Osteoblast (primary cell): ENCODE results near the gene RYR2. TPM values are rescaled to one million over a fixed set of nuclear protein-coding genes. Genes with fewer than 3 reads are reported as not detected.

Experiments used
- DNase-seq: peaks from one replicate; pipeline ENCODE4 v3.0.0; 2011; ENCODE audit warnings: low spot score, mixed read lengths; ENCODE audit not compliant: insufficient read length; ENCODE audit errors: missing footprints
- H2AFZ ChIP-seq: 2 replicates; pipeline ENCODE4 v1.6.0; 2011; ENCODE audit warnings: mild to moderate bottlenecking, low read length
- H3K27ac ChIP-seq: 2 replicates; pipeline ENCODE4 v1.5.1; 2011; ENCODE audit warnings: mild to moderate bottlenecking, low read depth, low read length, moderate library complexity
- H3K27me3 ChIP-seq: 2 replicates; pipeline ENCODE4 v1.6.0; 2012; ENCODE audit warnings: mild to moderate bottlenecking, control low read depth, inconsistent platforms, low read length, moderate library complexity; ENCODE audit not compliant: insufficient read depth
- H3K36me3 ChIP-seq: 2 replicates; pipeline ENCODE4 v1.5.1; 2011; ENCODE audit warnings: mild to moderate bottlenecking, low read length, control low read depth, moderate library complexity; ENCODE audit not compliant: insufficient read depth
- H3K4me1 ChIP-seq: 2 replicates; pipeline ENCODE4 v1.5.1; 2011; ENCODE audit warnings: mild to moderate bottlenecking, low read length, control low read depth, moderate library complexity; ENCODE audit not compliant: insufficient read depth
- H3K4me2 ChIP-seq: 2 replicates; pipeline ENCODE4 v1.6.0; 2011; ENCODE audit warnings: mild to moderate bottlenecking, low read length; ENCODE audit not compliant: insufficient read depth
- H3K4me3 ChIP-seq: fragments of 200-600 bp; sonication (generic); 3 replicates; pipeline ENCODE4 v1.5.1; 2012; ENCODE audit warnings: mild to moderate bottlenecking, low read length, inconsistent platforms; ENCODE audit not compliant: insufficient read depth
- H3K79me2 ChIP-seq: 2 replicates; pipeline ENCODE4 v1.6.0; 2012; ENCODE audit warnings: mild to moderate bottlenecking, low read length, control low read depth, inconsistent platforms; ENCODE audit not compliant: insufficient read depth
- H3K9me3 ChIP-seq: 2 replicates; pipeline ENCODE4 v1.5.1; 2011; ENCODE audit warnings: low read depth, low read length, control low read depth
- H4K20me1 ChIP-seq: 2 replicates; pipeline ENCODE4 v1.6.0; 2012; ENCODE audit warnings: mild to moderate bottlenecking, low read length, control low read depth; ENCODE audit not compliant: insufficient read depth
- total RNA-seq: library from RNA; depleted of rRNA; stranded (reverse); fragments of >200 nt; gene quantifications from 2 replicates; pipeline ENCODE4 v1.2.3, GENCODE V29; 2012
- TF ChIP-seq, protein P1 (sequence below): IDR thresholded peaks from 2 replicates; pipeline ENCODE4 v1.5.1; 2011; ENCODE audit warnings: mild to moderate bottlenecking, low read depth, low read length, moderate library complexity; ENCODE audit errors: extremely low read depth

RYR2 gene
- total RNA-seq, 1 donor = not detected

DNA sequence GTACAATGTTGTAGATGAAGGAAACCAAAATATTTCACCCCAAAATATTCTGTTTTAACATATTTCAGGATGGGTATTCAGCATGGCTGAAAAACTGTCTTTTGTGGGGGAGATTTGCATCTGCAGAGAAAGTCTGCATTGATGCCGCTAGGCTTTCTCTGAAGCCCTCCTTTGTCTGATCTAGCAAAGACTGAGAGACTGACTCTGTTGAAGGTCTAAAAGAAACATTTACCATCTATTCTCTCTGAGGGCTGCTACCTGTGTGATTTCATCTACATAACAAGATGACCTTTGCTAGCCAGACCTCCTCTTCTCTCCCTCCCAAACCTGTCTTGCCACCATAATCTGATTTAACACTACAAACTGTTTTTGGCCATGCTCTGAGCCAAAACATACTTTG is 25.4 kb upstream of the RYR2 start:
- Histone ChIP-seq H3K79me2 (no peaks in the 10 kb centered on the region), H4K20me1 (no peaks in the 10 kb centered on the region), H3K4me3 (no peak overlapping the region), H3K9me3 (no peaks in the 10 kb centered on the region), H2AFZ (no peak overlapping the region), H3K36me3 (no peaks in the 10 kb centered on the region), H3K27ac (no peak overlapping the region), H3K4me2 (no peak overlapping the region), H3K27me3 (no peaks in the 10 kb centered on the region), H3K4me1 (no peaks in the 10 kb centered on the region)
- TF ChIP-seq, protein P1, sequence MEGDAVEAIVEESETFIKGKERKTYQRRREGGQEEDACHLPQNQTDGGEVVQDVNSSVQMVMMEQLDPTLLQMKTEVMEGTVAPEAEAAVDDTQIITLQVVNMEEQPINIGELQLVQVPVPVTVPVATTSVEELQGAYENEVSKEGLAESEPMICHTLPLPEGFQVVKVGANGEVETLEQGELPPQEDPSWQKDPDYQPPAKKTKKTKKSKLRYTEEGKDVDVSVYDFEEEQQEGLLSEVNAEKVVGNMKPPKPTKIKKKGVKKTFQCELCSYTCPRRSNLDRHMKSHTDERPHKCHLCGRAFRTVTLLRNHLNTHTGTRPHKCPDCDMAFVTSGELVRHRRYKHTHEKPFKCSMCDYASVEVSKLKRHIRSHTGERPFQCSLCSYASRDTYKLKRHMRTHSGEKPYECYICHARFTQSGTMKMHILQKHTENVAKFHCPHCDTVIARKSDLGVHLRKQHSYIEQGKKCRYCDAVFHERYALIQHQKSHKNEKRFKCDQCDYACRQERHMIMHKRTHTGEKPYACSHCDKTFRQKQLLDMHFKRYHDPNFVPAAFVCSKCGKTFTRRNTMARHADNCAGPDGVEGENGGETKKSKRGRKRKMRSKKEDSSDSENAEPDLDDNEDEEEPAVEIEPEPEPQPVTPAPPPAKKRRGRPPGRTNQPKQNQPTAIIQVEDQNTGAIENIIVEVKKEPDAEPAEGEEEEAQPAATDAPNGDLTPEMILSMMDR = no peak
- DNase-seq = no peak

GRCh38 chr1:237018896-237019295 is 23.1 kb upstream of the RYR2 start:
- Histone ChIP-seq H3K27me3 (no peaks in the 10 kb centered on the region), H4K20me1 (no peaks in the 10 kb centered on the region), H3K4me1 (no peaks in the 10 kb centered on the region), H3K36me3 (no peaks in the 10 kb centered on the region), H3K9me3 (no peaks in the 10 kb centered on the region), H2AFZ (no peak overlapping the region), H3K4me3 (no peak overlapping the region), H3K4me2 (no peak overlapping the region), H3K27ac (no peak overlapping the region), H3K79me2 (no peaks in the 10 kb centered on the region)
- no peak for DNase-seq
- TF ChIP-seq, protein P1 = no peak

- H3K27ac ChIP-seq = no peak overlapping the region
- no peak overlapping the region for H3K4me3 ChIP-seq
- H3K4me2 ChIP-seq = no peak overlapping the region
- no peak for DNase-seq
- no peaks in the 10 kb centered on the region for H3K9me3 ChIP-seq
- no peak overlapping the region for H2AFZ ChIP-seq
- no peaks in the 10 kb centered on the region for H3K27me3 ChIP-seq
- H4K20me1 ChIP-seq = no peaks in the 10 kb centered on the region
- H3K4me1 ChIP-seq = no peaks in the 10 kb centered on the region
- no peaks in the 10 kb centered on the region for H3K36me3 ChIP-seq
- TF ChIP-seq, protein P1 = no peak
- H3K79me2 ChIP-seq = no peaks in the 10 kb centered on the region
Measured at GRCh38 chr1:237025358-237026074, 16.5 kb upstream of the RYR2 start.

DNA sequence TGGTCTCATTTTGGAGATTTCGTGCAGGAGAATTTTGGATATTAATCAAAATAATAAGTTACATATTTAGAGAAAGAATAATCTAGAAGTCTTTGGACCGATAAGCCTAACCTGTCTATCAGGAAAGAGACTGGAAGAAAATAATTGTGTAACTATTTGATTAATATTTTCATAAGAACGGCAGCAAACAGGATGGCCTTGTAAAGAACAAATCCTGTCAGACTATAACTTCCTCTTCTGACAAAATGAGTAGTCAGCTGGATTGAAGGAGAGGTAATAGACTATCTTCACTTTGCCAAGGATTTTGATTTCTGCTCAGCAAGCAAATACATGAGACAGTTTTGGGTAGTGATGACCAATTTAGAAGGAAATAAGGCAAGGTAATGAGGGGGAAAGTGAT is 12.7 kb upstream of the RYR2 start:
- H3K4me2 ChIP-seq = no peak overlapping the region
- no peak overlapping the region for H2AFZ ChIP-seq
- peaks cover 5% of the 10 kb centered on the region for H3K9me3 ChIP-seq
- DNase-seq = no peak
- H3K27ac ChIP-seq = no peak overlapping the region
- H3K4me3 ChIP-seq = no peak overlapping the region
- TF ChIP-seq, protein P1 = no peak
- no peaks in the 10 kb centered on the region for H3K36me3 ChIP-seq
- H3K79me2 ChIP-seq = no peaks in the 10 kb centered on the region
- H3K4me1 ChIP-seq = no peaks in the 10 kb centered on the region
- H4K20me1 ChIP-seq = no peaks in the 10 kb centered on the region
- H3K27me3 ChIP-seq = no peaks in the 10 kb centered on the region
